Panc1 (cell line): ENCODE results near the gene SAV1.

Experiments
- SIN3A ChIP-seq: IDR thresholded peaks from 2 replicates; pipeline ENCODE4 v1.6.1; 2012; ENCODE audit warnings: low read depth, mild to moderate bottlenecking, low read length, moderate library complexity, borderline replicate concordance; ENCODE audit not compliant: insufficient read depth
- TF ChIP-seq, protein P1 (sequence below): fragments of 450-650 bp; IDR thresholded peaks from 2 replicates; pipeline ENCODE4 v1.5.1; 2017; ENCODE audit warnings: mild to moderate bottlenecking
- TF ChIP-seq, protein P2 (sequence below), 2 experiments: IDR thresholded peaks; 2 replicates each; pipeline ENCODE4 v1.6.1; 2011 to 2012; ENCODE audit warnings: low read depth in 2 of 2, control low read depth in 1 of 2, low read length in 1 of 2, mild to moderate bottlenecking in 1 of 2, moderate library complexity in 1 of 2; ENCODE audit not compliant: insufficient read depth in 1 of 2

DNA sequence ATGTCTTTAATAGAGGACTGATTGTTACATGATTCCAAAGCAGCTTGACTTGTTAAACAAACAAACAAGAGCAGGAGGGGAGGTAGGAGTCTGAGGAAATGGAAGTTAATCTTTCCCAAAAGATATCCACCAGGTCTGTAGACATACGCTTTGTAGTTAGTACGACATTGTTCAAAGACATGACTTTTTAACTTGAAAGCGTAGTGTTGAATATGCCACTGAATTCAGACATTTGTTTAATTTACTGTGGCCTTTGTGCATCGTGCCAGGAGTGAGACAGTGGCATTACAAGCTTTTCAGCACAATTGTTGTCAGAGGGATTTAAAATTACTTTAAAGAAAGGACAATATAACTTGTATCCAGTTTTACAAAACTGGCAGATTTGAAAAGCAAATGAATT is 53.0 kb downstream of the SAV1 start:
- TF ChIP-seq, protein P1, sequence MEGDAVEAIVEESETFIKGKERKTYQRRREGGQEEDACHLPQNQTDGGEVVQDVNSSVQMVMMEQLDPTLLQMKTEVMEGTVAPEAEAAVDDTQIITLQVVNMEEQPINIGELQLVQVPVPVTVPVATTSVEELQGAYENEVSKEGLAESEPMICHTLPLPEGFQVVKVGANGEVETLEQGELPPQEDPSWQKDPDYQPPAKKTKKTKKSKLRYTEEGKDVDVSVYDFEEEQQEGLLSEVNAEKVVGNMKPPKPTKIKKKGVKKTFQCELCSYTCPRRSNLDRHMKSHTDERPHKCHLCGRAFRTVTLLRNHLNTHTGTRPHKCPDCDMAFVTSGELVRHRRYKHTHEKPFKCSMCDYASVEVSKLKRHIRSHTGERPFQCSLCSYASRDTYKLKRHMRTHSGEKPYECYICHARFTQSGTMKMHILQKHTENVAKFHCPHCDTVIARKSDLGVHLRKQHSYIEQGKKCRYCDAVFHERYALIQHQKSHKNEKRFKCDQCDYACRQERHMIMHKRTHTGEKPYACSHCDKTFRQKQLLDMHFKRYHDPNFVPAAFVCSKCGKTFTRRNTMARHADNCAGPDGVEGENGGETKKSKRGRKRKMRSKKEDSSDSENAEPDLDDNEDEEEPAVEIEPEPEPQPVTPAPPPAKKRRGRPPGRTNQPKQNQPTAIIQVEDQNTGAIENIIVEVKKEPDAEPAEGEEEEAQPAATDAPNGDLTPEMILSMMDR = no peak
- TF ChIP-seq, protein P2, sequence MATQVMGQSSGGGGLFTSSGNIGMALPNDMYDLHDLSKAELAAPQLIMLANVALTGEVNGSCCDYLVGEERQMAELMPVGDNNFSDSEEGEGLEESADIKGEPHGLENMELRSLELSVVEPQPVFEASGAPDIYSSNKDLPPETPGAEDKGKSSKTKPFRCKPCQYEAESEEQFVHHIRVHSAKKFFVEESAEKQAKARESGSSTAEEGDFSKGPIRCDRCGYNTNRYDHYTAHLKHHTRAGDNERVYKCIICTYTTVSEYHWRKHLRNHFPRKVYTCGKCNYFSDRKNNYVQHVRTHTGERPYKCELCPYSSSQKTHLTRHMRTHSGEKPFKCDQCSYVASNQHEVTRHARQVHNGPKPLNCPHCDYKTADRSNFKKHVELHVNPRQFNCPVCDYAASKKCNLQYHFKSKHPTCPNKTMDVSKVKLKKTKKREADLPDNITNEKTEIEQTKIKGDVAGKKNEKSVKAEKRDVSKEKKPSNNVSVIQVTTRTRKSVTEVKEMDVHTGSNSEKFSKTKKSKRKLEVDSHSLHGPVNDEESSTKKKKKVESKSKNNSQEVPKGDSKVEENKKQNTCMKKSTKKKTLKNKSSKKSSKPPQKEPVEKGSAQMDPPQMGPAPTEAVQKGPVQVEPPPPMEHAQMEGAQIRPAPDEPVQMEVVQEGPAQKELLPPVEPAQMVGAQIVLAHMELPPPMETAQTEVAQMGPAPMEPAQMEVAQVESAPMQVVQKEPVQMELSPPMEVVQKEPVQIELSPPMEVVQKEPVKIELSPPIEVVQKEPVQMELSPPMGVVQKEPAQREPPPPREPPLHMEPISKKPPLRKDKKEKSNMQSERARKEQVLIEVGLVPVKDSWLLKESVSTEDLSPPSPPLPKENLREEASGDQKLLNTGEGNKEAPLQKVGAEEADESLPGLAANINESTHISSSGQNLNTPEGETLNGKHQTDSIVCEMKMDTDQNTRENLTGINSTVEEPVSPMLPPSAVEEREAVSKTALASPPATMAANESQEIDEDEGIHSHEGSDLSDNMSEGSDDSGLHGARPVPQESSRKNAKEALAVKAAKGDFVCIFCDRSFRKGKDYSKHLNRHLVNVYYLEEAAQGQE (IDR thresholded peaks at IDR 0.05; ENCODE audit: insufficient read depth in 1 of 2, low read depth in 2 of 2, low read length in 1 of 2) = no peak
- TF ChIP-seq SIN3A = no peak
